OCI-LY3 (cell line): ENCODE data around the gene PLEKHA6.

Experiments
- EZH2phosphoT487 ChIP-seq: fragments of 200-600 bp; shearing (Covaris generic); IDR thresholded peaks from 2 replicates; pipeline ENCODE4 v1.6.1; 2018; ENCODE audit warnings: antibody characterized with exemption, mixed run types, low read depth
- TF ChIP-seq, protein P1 (sequence below): fragments of 200-600, 300-600 bp; sonication (generic); IDR thresholded peaks from 2 replicates; pipeline ENCODE4 v1.5.1; 2014; ENCODE audit warnings: antibody characterized with exemption, low read length, low read depth

- TF ChIP-seq, protein P1, sequence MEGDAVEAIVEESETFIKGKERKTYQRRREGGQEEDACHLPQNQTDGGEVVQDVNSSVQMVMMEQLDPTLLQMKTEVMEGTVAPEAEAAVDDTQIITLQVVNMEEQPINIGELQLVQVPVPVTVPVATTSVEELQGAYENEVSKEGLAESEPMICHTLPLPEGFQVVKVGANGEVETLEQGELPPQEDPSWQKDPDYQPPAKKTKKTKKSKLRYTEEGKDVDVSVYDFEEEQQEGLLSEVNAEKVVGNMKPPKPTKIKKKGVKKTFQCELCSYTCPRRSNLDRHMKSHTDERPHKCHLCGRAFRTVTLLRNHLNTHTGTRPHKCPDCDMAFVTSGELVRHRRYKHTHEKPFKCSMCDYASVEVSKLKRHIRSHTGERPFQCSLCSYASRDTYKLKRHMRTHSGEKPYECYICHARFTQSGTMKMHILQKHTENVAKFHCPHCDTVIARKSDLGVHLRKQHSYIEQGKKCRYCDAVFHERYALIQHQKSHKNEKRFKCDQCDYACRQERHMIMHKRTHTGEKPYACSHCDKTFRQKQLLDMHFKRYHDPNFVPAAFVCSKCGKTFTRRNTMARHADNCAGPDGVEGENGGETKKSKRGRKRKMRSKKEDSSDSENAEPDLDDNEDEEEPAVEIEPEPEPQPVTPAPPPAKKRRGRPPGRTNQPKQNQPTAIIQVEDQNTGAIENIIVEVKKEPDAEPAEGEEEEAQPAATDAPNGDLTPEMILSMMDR: no peak
- TF ChIP-seq EZH2phosphoT487: no peak
These were observed 163.5 kb downstream of the PLEKHA6 start, which contains the start of gene KISS1 for GRCh38 chr1:204196068-204196795.
